CD4-positive, alpha-beta T cell treated with Interleukin-15 for 4 hours (primary cell): ENCODE results near the gene WWP2.

Source experiments
- DNase-seq: peaks from one replicate; pipeline ENCODE4 v3.0.0-alpha.2; 2020; ENCODE audit warnings: low spot score

WWP2 gene

DNA sequence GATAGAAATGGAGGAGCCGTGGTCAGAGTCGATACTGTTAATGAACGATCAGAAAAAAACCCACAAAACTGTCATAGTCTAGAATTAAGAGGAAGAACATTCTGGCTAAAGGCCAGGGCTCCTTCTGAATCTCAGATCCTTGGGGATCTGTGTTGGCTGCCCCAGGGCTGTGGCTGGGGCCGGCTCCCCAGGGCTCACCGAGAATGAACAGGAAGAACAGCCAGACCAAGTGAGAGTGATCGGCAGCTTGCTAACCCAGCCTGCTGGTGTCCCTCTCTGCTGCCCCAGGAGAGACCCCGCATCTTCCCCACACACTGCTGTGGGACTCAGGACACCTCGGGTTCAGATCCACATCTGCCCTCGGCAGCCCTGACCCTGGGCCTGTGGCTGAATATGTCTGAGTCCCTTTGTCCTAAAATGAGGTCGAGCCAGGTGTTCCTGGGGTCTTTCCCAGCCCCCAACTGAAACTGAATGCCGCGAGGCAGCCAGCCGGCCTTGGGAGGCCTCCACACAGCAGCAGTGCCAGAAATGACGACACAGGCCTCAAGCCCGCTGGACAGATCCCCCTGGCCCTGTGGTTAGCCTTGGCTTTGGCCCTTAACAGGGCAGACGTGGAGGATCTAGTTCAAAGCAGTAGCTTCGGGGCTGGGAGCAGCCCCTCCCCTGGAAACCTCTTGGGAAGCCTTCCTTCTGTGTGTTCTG is 165.1 kb downstream of the WWP2 start:
- no peak for DNase-seq

DNA sequence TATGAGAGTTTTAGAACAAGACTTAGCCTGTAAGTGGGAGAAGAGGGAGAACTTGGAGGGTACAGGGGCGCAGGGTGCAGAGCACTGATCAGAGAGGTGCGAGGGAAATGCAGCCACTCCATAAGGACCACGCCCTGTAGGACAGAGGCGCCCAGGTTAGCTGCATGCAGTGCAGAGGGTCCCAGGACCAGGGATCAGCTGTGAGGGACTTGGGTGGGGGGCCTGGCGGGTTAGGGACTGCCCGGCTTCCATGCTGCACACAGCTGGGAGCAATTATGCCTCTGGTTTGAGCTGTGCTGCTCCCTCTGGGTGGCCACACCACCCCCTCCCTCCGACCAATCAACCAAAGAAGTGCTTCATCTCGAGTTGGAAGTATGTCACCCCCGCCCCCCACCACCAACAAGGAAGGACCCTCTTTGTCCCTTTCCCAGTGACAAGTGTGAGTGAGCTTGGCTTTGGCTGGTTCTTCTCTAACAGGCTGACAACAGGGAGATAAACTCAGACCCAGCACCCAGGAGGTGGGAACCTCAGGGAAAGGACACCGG is 166.8 kb downstream of the WWP2 start:
- no peak for DNase-seq

DNA sequence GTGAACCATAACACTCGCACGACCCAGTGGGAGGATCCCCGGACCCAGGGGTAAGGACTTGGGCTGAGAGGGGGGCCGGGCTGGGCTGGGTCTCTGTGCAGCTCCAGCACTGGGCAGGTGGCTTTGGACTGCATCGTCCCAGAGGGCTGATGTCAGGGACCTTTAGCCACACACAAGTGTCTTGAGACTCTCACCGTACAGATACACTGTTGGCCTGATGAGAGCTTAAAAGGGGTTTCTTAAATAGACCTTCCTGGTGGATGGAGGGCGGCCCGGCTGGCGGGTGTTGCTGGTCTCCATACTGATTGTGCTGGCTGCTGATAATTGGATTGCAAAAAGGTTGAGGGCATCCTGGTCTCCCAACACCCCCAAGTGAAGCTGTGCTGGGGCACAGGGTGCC is 167.3 kb downstream of the WWP2 start:
- DNase-seq, result no peak

DNA sequence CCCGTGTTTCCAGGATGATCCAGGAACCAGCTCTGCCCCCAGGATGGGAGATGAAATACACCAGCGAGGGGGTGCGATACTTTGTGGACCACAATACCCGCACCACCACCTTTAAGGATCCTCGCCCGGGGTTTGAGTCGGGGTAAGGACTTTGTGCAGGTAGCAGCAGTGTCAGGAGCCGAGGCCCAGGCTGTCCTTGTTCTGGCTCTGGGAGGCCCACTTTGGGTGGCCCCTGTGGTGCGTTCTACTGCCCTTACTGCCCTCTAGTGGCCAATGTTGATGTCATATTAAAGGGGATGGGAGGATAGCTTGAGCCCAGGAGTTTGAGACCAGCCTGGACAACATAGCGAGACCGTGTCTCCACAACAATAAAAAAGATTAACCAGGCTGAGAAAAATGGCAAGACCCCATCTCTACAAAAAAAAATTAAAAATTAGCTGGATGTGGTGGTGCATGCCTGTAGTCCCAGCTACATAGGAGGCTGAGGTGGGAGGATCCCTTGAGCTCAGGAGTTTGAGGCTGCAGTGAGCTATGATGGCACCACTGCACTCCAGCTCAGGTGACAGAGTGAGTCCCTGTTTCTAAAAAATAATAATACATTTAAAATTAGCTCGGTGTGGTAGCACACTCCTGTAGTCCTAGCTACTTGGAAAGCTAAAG is 168.1 kb downstream of the WWP2 start:
- peak; percentile 52 for DNase-seq

DNA sequence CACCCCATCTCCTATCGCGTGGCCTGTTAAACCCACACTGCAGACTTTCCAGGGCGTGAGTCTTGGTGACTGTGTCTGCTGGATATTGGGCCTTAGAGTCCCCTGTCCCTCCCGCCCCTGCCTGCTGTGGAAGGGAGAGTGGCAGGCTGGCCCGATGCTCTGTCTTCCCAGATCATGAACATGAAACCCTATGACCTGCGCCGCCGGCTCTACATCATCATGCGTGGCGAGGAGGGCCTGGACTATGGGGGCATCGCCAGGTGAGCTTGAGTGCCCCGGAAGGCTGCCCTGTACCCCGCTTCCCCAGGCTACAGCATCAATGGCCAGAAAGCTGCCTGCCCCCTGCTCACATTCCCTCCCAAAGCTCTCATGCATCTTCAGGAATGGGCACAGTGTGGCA is 169.5 kb downstream of the WWP2 start:
- no peak for DNase-seq

DNA sequence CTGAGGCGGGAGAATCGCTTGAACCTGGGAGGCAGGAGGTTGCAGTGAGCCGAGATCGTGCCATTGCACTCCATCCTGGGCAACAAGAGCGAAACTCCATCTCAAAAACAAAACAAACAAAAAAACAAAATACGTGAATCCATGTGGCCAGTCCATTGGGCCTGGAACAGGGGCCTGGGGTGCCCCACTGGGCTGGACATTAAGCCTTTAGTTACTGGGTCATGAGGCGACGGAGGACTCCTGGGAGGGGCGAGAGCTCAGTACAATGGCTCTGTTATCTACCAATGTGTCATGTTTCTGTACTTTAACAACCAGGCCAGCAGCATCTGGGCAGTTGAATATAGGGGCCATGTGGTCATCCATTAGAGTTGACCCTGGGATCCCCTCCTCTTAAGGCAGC is 170.1 kb downstream of the WWP2 start:
- DNase-seq, result no peak

DNA sequence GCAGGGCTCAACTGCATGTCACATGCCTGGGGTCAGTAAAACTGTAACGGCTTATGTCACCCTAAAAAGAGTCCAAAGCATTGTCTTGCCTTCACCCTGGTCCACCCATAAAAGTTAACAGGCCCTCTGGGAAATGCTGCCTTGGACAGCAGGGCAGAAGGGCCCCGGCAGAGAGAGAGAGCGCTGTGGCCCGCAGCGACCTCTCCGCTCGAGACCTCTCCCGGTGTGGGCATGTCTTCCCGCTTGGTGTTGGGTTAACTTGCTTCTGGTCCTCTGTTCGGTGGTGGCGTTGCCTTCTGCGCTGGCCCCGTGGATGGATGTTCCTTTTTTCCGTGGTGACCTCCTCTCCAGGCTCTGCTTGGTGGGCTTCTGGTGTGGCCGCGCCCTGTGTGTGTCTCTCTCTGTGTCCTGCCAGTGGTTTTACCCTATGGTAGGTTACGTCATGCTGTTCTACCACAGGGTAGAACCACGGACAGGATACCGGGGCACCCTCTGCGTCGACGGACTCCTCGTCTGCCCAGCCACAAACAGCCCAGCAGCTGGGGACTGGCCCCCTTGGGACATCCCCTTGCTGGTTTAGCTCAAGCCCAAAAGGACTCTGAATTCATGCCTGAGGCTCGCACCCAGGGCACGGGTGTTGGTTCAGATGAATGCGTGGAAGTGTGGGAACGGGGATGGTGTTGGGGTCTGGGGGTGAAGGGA is 170.7 kb downstream of the WWP2 start:
- no peak for DNase-seq

DNA sequence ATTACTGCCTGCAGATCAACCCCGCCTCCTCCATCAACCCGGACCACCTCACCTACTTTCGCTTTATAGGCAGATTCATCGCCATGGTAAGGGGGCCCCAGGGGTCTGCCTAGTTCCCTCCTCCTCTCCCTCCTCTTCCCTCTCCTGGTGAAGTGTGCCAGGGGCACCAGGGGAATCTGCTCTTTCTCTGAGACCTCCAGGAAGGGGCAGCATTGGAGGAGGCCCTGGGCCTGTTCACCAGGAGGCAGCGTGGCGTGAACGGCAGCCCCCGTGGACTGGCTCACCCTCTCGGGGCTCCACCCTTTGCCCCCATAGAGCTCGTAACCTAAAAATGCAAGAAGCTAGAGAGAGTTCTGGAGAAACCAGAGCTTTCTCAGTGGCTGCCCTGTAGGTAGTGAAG is 171.9 kb downstream of the WWP2 start:
- DNase-seq, result no peak

DNA sequence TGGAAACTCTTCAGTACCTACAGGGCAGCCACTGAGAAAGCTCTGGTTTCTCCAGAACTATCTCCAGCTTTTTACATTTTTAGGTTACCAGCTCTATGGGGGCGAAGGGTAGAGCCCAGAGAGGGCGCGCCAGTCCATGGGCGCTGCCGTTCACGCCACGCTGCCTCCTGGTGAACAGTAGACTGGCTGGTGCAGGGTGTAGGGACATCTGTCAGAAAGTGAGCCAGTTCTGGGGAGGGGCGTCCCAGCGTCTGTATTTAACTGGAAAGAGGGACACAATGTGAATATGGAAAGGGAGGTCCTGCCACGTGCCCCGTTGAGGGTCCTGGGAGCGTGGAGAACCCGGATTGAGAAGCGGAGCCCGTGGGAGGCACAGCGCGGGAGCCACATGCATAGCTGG is 172.6 kb downstream of the WWP2 start:
- no peak for DNase-seq

DNA sequence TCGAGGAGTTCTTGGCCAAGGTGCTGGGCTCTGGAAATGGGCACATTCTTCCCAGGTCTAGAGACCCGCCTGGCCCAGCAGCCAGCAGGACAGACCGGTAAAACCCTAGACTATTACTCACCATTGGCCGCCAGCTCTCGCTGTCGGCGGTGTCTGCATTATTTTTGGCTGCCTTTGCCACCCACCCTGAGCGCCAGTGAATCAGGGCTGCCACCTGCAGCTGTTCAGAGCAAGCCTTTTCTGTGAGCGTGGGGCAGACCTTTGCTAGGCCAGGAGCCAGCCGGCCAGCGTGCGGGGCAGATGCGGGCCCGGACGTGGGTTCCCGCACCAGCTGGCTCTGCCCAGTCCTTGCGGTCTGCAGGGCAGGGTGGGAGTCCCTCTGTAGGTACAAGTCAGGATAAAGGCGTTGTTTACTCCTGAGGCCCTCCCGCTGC is 173.2 kb downstream of the WWP2 start:
- DNase-seq, result no peak

DNA sequence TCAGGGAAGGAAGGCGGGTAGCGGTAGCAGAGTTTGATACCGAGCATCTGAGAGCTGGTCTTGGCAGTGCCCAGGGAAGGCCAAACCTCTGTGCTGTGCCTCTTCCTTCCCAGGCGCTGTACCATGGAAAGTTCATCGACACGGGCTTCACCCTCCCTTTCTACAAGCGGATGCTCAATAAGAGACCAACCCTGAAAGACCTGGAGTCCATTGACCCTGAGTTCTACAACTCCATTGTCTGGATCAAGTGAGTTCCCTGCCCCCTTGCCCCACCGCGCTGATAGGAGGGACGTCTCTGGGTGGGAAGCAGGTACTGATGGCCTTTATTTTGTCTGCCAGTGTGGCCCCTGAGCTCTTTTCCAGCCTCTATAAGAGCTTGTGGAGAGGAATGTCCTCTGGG is 173.6 kb downstream of the WWP2 start:
- DNase-seq, result no peak

DNA sequence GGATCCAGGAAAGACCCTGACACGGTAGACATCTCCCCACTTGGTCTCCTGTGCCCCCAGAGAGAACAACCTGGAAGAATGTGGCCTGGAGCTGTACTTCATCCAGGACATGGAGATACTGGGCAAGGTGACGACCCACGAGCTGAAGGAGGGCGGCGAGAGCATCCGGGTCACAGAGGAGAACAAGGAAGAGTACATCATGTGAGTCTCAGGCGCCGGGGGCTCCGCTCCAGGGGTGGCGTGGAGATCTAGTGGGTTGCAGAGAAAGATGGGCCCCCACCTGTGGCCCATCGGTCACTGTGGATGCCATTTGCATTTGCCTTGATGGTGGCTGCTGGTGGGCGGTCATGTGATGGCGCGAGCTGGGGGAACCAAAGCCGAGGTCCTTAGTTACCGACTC is 174.1 kb downstream of the WWP2 start:
- DNase-seq, result no peak

DNA sequence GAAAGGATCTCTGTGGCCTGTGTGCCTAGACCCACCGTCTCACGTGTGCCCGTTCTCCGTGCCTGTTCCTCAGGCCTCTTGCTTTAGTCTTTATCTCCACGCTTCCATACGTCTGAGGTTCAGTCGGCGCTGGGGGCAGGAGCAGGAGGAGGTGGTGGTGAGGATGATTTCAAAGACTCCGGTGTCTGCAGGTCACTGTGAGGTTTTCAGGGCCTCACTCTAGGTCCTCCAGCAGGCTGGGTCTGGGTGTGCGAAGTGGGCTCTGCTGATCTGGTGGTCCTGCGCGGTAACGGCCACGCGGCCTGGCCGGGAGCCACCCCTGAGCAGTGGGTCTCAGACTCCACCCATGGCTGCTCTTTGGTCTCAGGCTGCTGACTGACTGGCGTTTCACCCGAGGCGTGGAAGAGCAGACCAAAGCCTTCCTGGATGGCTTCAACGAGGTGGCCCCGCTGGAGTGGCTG is 174.6 kb downstream of the WWP2 start:
- no peak for DNase-seq

DNA sequence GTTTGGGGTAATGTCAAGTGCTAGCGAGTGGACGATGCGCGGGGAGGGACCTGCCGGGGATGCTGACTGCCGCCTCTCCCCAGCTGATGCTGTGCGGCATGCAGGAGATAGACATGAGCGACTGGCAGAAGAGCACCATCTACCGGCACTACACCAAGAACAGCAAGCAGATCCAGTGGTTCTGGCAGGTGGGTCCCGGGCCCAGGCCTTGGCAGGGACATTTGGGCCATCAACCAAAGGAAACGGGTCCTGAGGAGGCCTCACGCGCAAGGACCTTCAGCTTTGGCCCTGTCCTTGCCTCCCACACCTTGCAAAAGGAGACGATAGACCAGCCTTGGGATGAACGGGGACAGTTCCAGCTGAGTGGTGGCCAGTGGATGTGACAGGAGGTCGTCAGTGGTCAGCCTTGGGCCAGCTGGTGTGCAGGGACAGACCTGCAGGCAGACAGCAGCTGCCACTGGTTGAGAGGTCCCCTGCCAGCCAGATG is 175.4 kb downstream of the WWP2 start:
- DNase-seq, result no peak

DNA sequence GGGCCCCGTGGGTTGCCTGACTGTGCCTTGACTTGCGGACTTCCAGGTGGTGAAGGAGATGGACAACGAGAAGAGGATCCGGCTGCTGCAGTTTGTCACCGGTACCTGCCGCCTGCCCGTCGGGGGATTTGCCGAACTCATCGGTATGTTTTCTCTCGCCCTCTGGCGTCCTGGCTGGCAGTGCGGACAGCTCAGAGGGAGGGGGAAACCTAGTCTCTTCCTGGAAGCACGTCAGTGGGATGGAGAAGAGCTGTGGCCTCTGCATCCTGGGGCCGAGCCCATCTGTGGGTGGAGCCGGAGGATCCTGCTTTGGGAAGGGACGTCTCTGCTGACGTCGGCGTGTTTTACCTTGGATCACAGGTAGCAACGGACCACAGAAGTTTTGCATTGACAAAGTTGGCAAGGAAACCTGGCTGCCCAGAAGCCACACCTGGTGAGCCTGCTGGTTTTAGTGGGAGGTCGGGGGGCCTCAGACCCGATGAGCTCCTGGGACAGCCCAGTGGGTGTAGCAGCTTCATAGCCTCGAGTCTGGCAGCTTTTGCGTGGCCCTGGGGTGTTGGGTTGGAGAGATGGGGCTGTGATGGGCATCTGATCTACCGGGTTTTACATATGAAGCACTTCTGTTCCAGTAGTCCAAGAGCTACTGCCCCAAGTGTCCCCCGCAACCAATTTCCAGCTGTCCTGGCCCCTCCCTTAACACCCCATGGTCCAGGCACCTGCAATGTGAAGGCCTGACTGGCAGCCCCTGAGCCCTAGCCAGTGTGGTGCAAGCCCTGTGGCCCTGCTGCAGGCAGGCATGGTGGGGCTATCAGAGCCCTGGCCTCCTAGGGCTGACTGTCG is 177.1 kb downstream of the WWP2 start:
- no peak for DNase-seq

DNA sequence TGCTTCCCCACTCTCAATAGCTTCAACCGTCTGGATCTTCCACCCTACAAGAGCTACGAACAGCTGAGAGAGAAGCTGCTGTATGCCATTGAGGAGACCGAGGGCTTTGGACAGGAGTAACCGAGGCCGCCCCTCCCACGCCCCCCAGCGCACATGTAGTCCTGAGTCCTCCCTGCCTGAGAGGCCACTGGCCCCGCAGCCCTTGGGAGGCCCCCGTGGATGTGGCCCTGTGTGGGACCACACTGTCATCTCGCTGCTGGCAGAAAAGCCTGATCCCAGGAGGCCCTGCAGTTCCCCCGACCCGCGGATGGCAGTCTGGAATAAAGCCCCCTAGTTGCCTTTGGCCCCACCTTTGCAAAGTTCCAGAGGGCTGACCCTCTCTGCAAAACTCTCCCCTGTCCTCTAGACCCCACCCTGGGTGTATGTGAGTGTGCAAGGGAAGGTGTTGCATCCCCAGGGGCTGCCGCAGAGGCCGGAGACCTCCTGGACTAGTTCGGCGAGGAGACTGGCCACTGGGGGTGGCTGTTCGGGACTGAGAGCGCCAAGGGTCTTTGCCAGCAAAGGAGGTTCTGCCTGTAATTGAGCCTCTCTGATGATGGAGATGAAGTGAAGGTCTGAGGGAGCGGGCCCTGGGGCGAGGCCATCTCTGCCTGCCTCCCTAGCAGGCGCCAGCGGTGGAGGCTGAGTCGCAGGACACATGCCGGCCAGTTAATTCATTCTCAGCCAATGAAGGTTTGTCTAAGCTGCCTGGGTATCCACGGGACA is 177.9 kb downstream of the WWP2 start:
- no peak for DNase-seq

DNA sequence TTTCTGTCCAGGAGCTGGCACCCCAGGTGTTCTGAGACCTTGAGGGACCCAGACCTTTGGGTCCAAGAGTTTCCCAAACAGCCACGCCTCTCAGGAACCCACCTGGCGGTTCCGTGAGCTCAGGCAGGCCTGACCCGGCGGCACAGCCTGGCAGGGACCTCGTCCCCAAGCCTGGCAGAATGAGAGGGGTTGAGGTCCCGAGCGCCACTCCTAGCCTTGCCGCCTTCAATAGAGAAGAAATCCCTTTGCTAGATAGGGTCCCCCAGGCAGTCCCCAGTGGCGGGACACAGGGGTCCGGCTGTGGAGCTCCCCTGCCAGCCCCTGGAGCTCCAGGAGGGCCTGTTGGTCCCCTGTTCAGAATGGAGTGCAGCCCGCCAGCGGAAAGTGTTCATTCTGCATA is 178.5 kb downstream of the WWP2 start:
- DNase-seq, result no peak

DNA sequence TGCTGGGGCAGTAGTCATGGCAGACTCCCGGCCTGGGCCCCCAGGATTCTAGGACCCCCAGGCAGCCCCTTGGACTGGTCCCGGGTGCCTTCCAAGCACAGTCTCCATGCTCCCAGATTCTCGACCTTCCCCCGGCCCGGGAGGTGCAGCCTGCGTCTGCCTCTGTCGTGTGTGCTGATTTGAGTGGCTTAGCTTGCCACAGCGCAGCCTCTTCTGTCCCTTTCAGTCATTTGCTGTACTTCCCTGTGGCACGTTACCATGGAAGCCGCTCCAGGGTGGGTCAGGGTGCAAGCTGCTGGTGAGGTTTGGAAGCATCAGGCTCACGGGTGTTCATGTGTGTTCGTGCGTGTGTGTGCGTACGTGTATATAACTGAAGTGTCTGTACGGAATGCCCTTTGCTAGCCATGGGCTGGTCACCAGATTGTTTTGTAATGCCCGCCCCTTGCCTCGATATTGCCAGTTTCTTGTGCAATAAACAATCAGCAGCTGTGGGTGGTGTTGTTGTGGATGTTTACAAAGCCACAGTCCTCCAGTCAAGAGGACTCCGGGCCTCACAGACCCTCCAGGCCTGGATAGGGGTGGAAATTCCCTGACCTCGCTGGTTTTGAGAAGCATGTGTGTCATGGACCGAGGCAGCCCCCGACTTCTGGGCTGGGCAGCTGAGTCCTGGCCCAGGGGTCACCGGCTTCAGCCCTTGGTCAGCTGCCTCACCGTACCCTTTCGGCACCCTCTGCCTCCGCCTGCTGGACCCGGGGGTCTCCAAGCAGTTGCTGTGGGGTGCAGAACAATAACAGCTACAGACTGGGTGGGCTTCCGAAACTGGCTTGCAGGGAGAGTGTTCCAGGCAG is 179.3 kb downstream of the WWP2 start:
- no peak for DNase-seq

DNA sequence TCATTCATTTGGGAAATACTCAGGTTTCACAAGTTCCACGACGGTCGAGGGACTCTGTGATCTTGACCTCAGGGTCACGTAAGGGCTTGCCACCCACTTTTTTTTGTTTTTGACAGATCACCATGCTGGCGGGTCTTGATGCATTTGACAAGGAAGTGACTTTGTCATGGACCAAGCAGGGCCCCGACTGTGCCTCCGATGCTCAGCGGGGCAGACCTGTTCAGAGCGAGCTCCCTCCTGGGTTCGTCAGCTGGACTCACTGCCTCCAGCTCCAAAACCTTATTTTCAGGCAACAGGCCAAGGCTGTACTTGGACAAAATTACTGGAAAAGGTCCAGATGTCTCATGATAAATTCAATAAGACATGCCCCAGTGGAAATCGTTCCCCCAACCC is 180.0 kb downstream of the WWP2 start:
- no peak for DNase-seq

DNA sequence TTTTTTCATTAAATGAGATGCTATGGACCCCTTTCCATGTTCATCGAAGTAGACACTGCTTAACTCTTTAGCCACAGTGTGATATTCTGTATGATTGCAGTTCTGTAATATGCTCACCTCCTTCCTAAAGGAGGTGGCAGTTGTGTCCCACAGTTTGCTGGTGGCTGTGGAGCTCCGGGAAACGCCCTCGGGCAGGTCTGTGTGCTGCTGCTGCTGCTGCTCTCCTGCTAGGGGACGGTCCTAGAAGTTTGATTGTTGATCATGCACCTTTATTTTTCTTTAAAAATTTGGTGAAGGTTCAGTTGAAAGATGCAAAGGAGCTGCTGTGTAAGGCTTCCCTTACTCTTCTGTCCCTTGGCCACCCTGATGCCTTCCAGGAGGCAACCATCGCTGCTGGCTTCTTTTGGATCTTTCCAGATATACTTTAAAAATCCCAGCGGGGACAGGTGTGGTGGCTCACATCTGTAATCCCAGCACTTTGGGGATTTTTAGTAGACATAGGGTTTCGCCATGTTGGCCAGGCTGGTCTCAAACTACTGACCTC is 180.6 kb downstream of the WWP2 start:
- no peak for DNase-seq
